Brain microvascular endothelial cell (primary cell): Measurements from ENCODE around the gene ROCK2.
"Not testable (repeated sequence)": the region's sequence is repeated elsewhere in the genome, so short reads cannot be mapped to it uniquely, and the experiment has no call there.

ENCODE experiments used
- DNase-seq: peaks from one replicate; pipeline ENCODE4 v3.0.0-alpha.2; 2020
- H3K27ac ChIP-seq: fragments of 250-450 bp; sonication (Bioruptor Pico); 2 replicates; pipeline ENCODE4 v1.5.1; 2020; ENCODE audit warnings: mild to moderate bottlenecking, moderate library complexity
- H3K27me3 ChIP-seq: fragments of 250-450 bp; sonication (Bioruptor Pico); replicated peaks from 2 replicates; pipeline ENCODE4 v1.5.1; 2020; ENCODE audit warnings: mild to moderate bottlenecking
- H3K36me3 ChIP-seq: fragments of 250-450 bp; sonication (Bioruptor Pico); replicated peaks from 2 replicates; pipeline ENCODE4 v1.5.1; 2020; ENCODE audit warnings: mild to moderate bottlenecking
- H3K4me3 ChIP-seq: 2 replicates; pipeline ENCODE4 v1.5.1; 2011; ENCODE audit warnings: low read depth, mild to moderate bottlenecking, control low read depth, low read length, moderate library complexity
- CTCF ChIP-seq: IDR thresholded peaks from 2 replicates; pipeline ENCODE4 v1.5.1; 2011; ENCODE audit warnings: low read depth, mild to moderate bottlenecking, moderate library complexity, low read length, control low read depth, inconsistent platforms; ENCODE audit errors: missing control alignments
- in situ Hi-C: cut with HindIII; loops from 2 replicates; pipeline ENCODE4 v1.10.0; 2017; ENCODE audit warnings: low sequenced_read_pairs, low pct_ligation_motif_present

Gene ROCK2

GRCh38 chr2:11175293-11175795 is 169.1 kb downstream of the ROCK2 start:
- Histone ChIP-seq H3K4me3 (no peak overlapping the region), H3K36me3 (no peaks in the 10 kb centered on the region), H3K27ac (no peak overlapping the region), H3K27me3 (no peaks in the 10 kb centered on the region)
- TF ChIP-seq CTCF = no peak
- in situ Hi-C loops = no loop called here
- DNase-seq = peak; percentile 49

GRCh38 chr2:11174222-11174621 is 170.2 kb downstream of the ROCK2 start:
- no peak overlapping the region for H3K27ac ChIP-seq
- no peak overlapping the region for H3K4me3 ChIP-seq
- no peaks in the 10 kb centered on the region for H3K27me3 ChIP-seq
- no peaks in the 10 kb centered on the region for H3K36me3 ChIP-seq
- no peak for DNase-seq
- TF ChIP-seq CTCF = no peak
- in situ Hi-C loops = no loop called here

DNA sequence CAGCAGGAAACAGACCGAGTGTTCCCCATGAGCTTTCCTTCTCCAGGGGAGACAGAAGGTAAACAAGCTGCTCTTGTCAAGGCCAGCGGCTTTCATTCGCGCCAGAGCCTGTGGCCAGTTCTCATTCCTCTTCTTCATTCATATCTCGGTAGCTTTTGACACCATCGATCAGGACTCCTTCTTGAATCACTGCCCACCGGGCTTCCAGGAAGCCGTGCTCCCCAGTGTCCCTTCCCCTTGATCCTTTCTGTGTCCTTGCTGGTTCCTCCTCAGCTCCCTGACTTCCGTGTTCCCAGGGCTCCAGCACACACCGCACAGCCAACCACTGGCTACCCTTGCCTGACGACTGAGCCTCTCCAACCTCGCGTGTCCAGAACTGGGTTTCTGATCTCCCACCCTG is 175.1 kb downstream of the ROCK2 start:
- in situ Hi-C loops = no loop called here
- TF ChIP-seq CTCF = no peak
- Histone ChIP-seq H3K4me3 (no peak overlapping the region), H3K27ac (no peak overlapping the region), H3K27me3 (no peaks in the 10 kb centered on the region), H3K36me3 (no peaks in the 10 kb centered on the region)
- no peak for DNase-seq

GRCh38 chr2:11168488-11168887 is 175.9 kb downstream of the ROCK2 start:
- in situ Hi-C loops = no loop called here
- TF ChIP-seq CTCF = no peak
- no peak for DNase-seq
- no peaks in the 10 kb centered on the region for H3K36me3 ChIP-seq
- no peak overlapping the region for H3K27ac ChIP-seq
- no peak overlapping the region for H3K4me3 ChIP-seq
- no peaks in the 10 kb centered on the region for H3K27me3 ChIP-seq

DNA sequence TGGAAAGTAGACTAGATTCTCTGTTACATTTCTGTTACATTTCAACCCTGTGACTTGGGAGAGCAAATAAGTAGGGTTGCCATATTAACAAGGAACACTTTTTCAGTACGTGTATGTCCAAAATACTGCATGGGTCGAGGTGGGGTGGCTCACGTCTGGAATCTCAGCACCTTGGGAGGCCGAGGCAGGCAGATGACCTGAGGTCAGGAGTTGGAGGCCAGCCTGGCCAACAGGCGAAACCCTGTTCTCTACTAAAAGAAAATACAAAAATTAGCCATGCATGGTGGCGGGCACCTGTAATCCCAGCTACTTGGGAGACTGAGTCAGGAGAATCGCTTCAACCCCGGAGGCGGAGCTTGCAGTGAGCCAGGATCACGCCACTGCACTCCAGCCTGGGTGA is 178.0 kb downstream of the ROCK2 start:
- no peak overlapping the region for H3K4me3 ChIP-seq
- H3K36me3 ChIP-seq = no peaks in the 10 kb centered on the region
- no peak overlapping the region for H3K27ac ChIP-seq
- TF ChIP-seq CTCF = no peak
- H3K27me3 ChIP-seq = no peaks in the 10 kb centered on the region
- in situ Hi-C loops = no loop called here
- DNase-seq = no peak

- H3K4me3 ChIP-seq, H3K27ac ChIP-seq, H3K27me3 ChIP-seq, H3K36me3 ChIP-seq, in situ Hi-C loops, DNase-seq: not testable (repeated sequence)
Observed at GRCh38 chr2:11165046-11165445, 179.4 kb downstream of the ROCK2 start.
